Measurements from ENCODE around the gene TBC1D1.

TBC1D1 gene

GRCh38 chr4:38176165-38176564 lies 285.3 kb downstream of the TBC1D1 start:
- DNase-seq (ENCODE audit: low spot score) = no peak

GRCh38 chr4:38177035-38177546 lies 286.2 kb downstream of the TBC1D1 start:
- no peak for DNase-seq (ENCODE audit: low spot score)

- no peak for DNase-seq (ENCODE audit: low spot score)
Measured at GRCh38 chr4:38177641-38178391, 286.9 kb downstream of the TBC1D1 start.

- DNase-seq (ENCODE audit: low spot score) = no peak
Measured at GRCh38 chr4:38178392-38178995, 287.6 kb downstream of the TBC1D1 start.

- DNase-seq (ENCODE audit: low spot score) = peak; percentile 83
Measured at GRCh38 chr4:38179690-38180377, 288.9 kb downstream of the TBC1D1 start.

GRCh38 chr4:38180456-38180855 lies 289.6 kb downstream of the TBC1D1 start:
- no peak for DNase-seq (ENCODE audit: low spot score)

- no peak for DNase-seq (ENCODE audit: low spot score)
Measured at GRCh38 chr4:38181286-38181685, 290.4 kb downstream of the TBC1D1 start.

- no peak for DNase-seq (ENCODE audit: low spot score)
Measured at GRCh38 chr4:38182334-38182998, 291.6 kb downstream of the TBC1D1 start.

- no peak for DNase-seq (ENCODE audit: low spot score)
Measured at GRCh38 chr4:38184404-38184803, 293.5 kb downstream of the TBC1D1 start.

- no peak for DNase-seq (ENCODE audit: low spot score)
Measured at GRCh38 chr4:38185406-38186144, 294.7 kb downstream of the TBC1D1 start.

GRCh38 chr4:38188136-38188535 lies 297.3 kb downstream of the TBC1D1 start:
- DNase-seq (ENCODE audit: low spot score) = no peak

GRCh38 chr4:38188631-38189101 lies 297.8 kb downstream of the TBC1D1 start:
- DNase-seq (ENCODE audit: low spot score) = no peak
